ENCODE data around the gene CHMP1A. TPM values are rescaled to one million over a fixed set of nuclear protein-coding genes. Genes with fewer than 3 reads are reported as not detected.
"Not testable (repeated sequence)": the region's sequence is repeated elsewhere in the genome, so short reads cannot be mapped to it uniquely, and the experiment has no call there.

The CHMP1A gene
- total RNA-seq, 1 experiment from 2014 or later: 151 TPM

- H3K27ac ChIP-seq: peak overlapping the region; percentile 29; the same call in 1 of the 2 replicates
- no peaks in the 10 kb centered on the region for H3K36me3 ChIP-seq (ENCODE audit: low read depth)
- POLR2A ChIA-PET (ENCODE audit: unreplicated experiment): interaction anchor here (0.6 to 0.9 kb wide), 5 partner anchors 16 to 173 kb away, joined by 4 to 8 read pairs (median 8); partner anchors contain the start of gene TCF25
- DNase-seq: peak; percentile 57 to 66
- peaks cover 5% of the 10 kb centered on the region; the same call in 1 of the 2 replicates for H3K4me1 ChIP-seq (replicated peaks; ENCODE audit: insufficient read depth)
- H3F3A ChIP-seq (ENCODE audit: insufficient read depth, low read depth): peaks cover 34% of the 10 kb centered on the region; the same call in 1 of the 2 replicates
- H3K4me2 ChIP-seq: peak overlapping the region; percentile 96
- intact Hi-C loops (cut with micrococcal nuclease; ENCODE audit: unreplicated experiment): loop anchor here (1.0 to 10.0 kb wide), 6 partner anchors 18 to 456 kb away; partner anchors contain the start of gene TUBB3
- H3K9me3 ChIP-seq (ENCODE audit: insufficient read depth, low read depth): no peaks in the 10 kb centered on the region
- TF ChIP-seq, protein P1, sequence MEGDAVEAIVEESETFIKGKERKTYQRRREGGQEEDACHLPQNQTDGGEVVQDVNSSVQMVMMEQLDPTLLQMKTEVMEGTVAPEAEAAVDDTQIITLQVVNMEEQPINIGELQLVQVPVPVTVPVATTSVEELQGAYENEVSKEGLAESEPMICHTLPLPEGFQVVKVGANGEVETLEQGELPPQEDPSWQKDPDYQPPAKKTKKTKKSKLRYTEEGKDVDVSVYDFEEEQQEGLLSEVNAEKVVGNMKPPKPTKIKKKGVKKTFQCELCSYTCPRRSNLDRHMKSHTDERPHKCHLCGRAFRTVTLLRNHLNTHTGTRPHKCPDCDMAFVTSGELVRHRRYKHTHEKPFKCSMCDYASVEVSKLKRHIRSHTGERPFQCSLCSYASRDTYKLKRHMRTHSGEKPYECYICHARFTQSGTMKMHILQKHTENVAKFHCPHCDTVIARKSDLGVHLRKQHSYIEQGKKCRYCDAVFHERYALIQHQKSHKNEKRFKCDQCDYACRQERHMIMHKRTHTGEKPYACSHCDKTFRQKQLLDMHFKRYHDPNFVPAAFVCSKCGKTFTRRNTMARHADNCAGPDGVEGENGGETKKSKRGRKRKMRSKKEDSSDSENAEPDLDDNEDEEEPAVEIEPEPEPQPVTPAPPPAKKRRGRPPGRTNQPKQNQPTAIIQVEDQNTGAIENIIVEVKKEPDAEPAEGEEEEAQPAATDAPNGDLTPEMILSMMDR (conservative IDR thresholded peaks at IDR 0.05): no peak; the same call in 1 of the 2 replicates
- no peak for TF ChIP-seq EZH2 (IDR thresholded peaks at IDR 0.05; ENCODE audit: low read depth)
- H3K4me3 ChIP-seq: peak overlapping the region; percentile 67
- CTCF ChIA-PET: interaction anchor here (0.7 to 2.0 kb wide), 6 partner anchors 14 to 382 kb away, joined by 3 to 7 read pairs (median 4); partner anchors contain the start of genes CDK10, TCF25, VPS9D1 and ZNF276
- H2AFZ ChIP-seq: peak overlapping the region; percentile 71
- H3K79me2 ChIP-seq (ENCODE audit: low read depth): no peaks in the 10 kb centered on the region
- H4K20me1 ChIP-seq (ENCODE audit: insufficient read depth): peaks cover 23% of the 10 kb centered on the region
- BruUV-seq (replicated peaks): TSS peak; percentile 26
- no peaks in the 10 kb centered on the region for H3K9me2 ChIP-seq (ENCODE audit: insufficient read depth)
- H3K27me3 ChIP-seq (ENCODE audit: insufficient read depth, low read depth): no peaks in the 10 kb centered on the region
Observed at GRCh38 chr16:89700649-89701424, 43.3 kb upstream of the CHMP1A start.

GRCh38 chr16:89700100-89700648 lies 42.7 kb upstream of the CHMP1A start:
- Histone ChIP-seq H3K4me3 (peak overlapping the region; percentile 67), H3F3A (ENCODE audit: insufficient read depth, low read depth) (peaks cover 38% of the 10 kb centered on the region; the same call in 1 of the 2 replicates), H3K36me3 (ENCODE audit: low read depth) (no peaks in the 10 kb centered on the region), H3K9me3 (ENCODE audit: insufficient read depth, low read depth) (no peaks in the 10 kb centered on the region), H3K9me2 (ENCODE audit: insufficient read depth) (no peaks in the 10 kb centered on the region), H3K27ac (peak overlapping the region; percentile 29; the same call in 1 of the 2 replicates), H3K4me1 (replicated peaks; ENCODE audit: insufficient read depth) (peaks cover 5% of the 10 kb centered on the region; the same call in 1 of the 2 replicates), H3K4me2 (peak overlapping the region; percentile 96), H4K20me1 (ENCODE audit: insufficient read depth) (peaks cover 23% of the 10 kb centered on the region), H3K27me3 (ENCODE audit: insufficient read depth, low read depth) (no peaks in the 10 kb centered on the region), H2AFZ (no peak overlapping the region; the same call in 1 of the 2 replicates), H3K79me2 (ENCODE audit: low read depth) (no peaks in the 10 kb centered on the region)
- intact Hi-C loops (cut with micrococcal nuclease; ENCODE audit: unreplicated experiment): loop anchor here (1.0 to 10.0 kb wide), 6 partner anchors 19 to 455 kb away; partner anchors contain the start of gene TUBB3
- DNase-seq: peak; percentile 96 to 100
- ChIA-PET CTCF (interaction anchor here (0.6 to 2.0 kb wide), 9 partner anchors 13 to 382 kb away, joined by 3 to 19 read pairs (median 5); partner anchors contain the start of genes CDK10, TCF25, VPS9D1 and ZNF276), POLR2A (ENCODE audit: unreplicated experiment) (interaction anchor here (0.5 to 0.9 kb wide), 7 partner anchors 16 to 1165 kb away, joined by 4 to 12 read pairs (median 8); partner anchors contain the start of gene TCF25)
- TF ChIP-seq EZH2 (IDR thresholded peaks at IDR 0.05; ENCODE audit: low read depth): no peak
- TF ChIP-seq, protein P1 (conservative IDR thresholded peaks at IDR 0.05): peak; percentile 79
- BruUV-seq (replicated peaks): no TSS peak

DNA sequence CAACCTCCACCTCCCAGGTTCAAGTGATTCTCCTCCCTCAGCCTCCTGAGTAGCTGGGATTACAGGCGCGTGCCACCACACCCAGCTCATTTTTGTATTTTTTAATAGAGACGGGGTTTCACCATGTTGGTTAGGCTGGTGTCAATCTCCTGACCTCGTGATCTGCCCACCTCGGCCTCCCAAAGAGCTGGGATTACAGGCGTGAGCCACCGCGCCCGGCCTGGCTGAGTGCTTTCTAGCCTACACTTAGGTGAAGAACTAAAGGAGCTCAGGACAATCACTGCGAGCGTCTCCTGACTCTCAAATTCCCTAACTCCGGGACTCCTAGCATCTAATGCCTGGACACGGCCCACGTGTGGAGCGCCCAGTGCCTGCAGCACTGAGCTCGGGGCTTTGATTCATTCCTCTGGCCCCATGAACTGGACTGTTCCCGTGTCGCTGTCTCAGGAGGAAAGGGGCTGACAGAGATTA lies 42.2 kb upstream of the CHMP1A start:
- H3K9me3 ChIP-seq (ENCODE audit: insufficient read depth, low read depth); H3K79me2 ChIP-seq (ENCODE audit: low read depth); DNase-seq; H3K27me3 ChIP-seq (ENCODE audit: insufficient read depth, low read depth); H3K9me2 ChIP-seq (ENCODE audit: insufficient read depth); H3K36me3 ChIP-seq (ENCODE audit: low read depth); H3K27ac ChIP-seq; H3K4me1 ChIP-seq (replicated peaks; ENCODE audit: insufficient read depth); H2AFZ ChIP-seq: not testable (repeated sequence)
- intact Hi-C loops (cut with micrococcal nuclease; ENCODE audit: unreplicated experiment): loop anchor here (1.0 to 10.0 kb wide), 6 partner anchors 20 to 455 kb away; partner anchors contain the start of gene TUBB3
- peak overlapping the region; percentile 15; the same call in 1 of the 2 replicates for H3K4me3 ChIP-seq
- H3F3A ChIP-seq (ENCODE audit: insufficient read depth, low read depth): peaks cover 38% of the 10 kb centered on the region; the same call in 1 of the 2 replicates
- POLR2A ChIA-PET (ENCODE audit: unreplicated experiment): interaction anchor here (0.5 to 0.9 kb wide), 4 partner anchors 37 to 1165 kb away, joined by 5 to 12 read pairs (median 8); no protein-coding TSS in a partner anchor
- CTCF ChIA-PET: interaction anchor here (0.6 to 2.0 kb wide), 6 partner anchors 13 to 175 kb away, joined by 3 to 19 read pairs (median 6); partner anchors contain the start of genes CDK10 and TCF25
- H4K20me1 ChIP-seq (ENCODE audit: insufficient read depth): peaks cover 23% of the 10 kb centered on the region
- H3K4me2 ChIP-seq: peak overlapping the region; percentile 62
- TSS peak; percentile 24 for BruUV-seq (replicated peaks)

GRCh38 chr16:89698717-89699116 lies 41.2 kb upstream of the CHMP1A start:
- H3K79me2 ChIP-seq (ENCODE audit: low read depth); DNase-seq; intact Hi-C loops (cut with micrococcal nuclease; ENCODE audit: unreplicated experiment); H3K4me1 ChIP-seq (replicated peaks; ENCODE audit: insufficient read depth); H3K27me3 ChIP-seq (ENCODE audit: insufficient read depth, low read depth); H3K9me2 ChIP-seq (ENCODE audit: insufficient read depth); H3K9me3 ChIP-seq (ENCODE audit: insufficient read depth, low read depth); H3K27ac ChIP-seq; H2AFZ ChIP-seq; H3K36me3 ChIP-seq (ENCODE audit: low read depth); H3K4me3 ChIP-seq; BruUV-seq (replicated peaks); H3K4me2 ChIP-seq: not testable (repeated sequence)
- ChIA-PET CTCF (interaction anchor here (0.6 kb wide), 1 partner anchor 76 kb away, joined by 3 read pairs; no protein-coding TSS in a partner anchor), POLR2A (ENCODE audit: unreplicated experiment) (interaction anchor here (0.7 kb wide), 1 partner anchor 345 kb away, joined by 20 read pairs; no protein-coding TSS in a partner anchor)
- peaks cover 23% of the 10 kb centered on the region for H4K20me1 ChIP-seq (ENCODE audit: insufficient read depth)
- H3F3A ChIP-seq (ENCODE audit: insufficient read depth, low read depth): peaks cover 38% of the 10 kb centered on the region; the same call in 1 of the 2 replicates
